GM19239 (cell line): ENCODE measurements around the gene OXLD1.
"Not testable (repeated sequence)": the region's sequence is repeated elsewhere in the genome, so short reads cannot be mapped to it uniquely, and the experiment has no call there.

ENCODE experiments used
- DNase-seq: peaks from one replicate; pipeline ENCODE4 v3.0.0; 2011; ENCODE audit warnings: low spot score; ENCODE audit not compliant: insufficient read length
- FAIRE-seq: peaks from 2 replicates; lab custom pipeline; 2011; peaks lifted over from hg19 to GRCh38; lab: Jason Lieb, UNC

OXLD1 gene

DNA sequence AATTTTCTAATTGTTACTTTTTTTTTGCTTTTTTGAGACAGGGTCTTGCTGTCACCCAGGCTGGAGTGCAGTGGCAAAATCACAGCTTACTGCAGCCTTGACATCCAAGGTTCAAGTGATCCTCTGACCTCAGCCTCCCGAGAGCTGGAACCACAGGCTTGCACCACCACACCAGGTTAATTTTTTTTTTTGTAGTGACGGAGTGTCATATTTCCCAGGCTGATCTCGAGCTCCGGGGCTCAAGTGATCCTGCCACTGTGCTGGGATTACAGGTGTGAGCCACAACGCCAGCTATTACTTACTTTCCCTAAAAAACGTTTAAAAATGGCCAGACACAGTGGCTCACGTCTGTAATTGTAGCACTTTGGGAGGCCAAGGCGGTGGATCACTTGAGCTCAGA, 36.1 kb downstream of the OXLD1 start:
- no peak for FAIRE-seq
- DNase-seq = no peak

DNA sequence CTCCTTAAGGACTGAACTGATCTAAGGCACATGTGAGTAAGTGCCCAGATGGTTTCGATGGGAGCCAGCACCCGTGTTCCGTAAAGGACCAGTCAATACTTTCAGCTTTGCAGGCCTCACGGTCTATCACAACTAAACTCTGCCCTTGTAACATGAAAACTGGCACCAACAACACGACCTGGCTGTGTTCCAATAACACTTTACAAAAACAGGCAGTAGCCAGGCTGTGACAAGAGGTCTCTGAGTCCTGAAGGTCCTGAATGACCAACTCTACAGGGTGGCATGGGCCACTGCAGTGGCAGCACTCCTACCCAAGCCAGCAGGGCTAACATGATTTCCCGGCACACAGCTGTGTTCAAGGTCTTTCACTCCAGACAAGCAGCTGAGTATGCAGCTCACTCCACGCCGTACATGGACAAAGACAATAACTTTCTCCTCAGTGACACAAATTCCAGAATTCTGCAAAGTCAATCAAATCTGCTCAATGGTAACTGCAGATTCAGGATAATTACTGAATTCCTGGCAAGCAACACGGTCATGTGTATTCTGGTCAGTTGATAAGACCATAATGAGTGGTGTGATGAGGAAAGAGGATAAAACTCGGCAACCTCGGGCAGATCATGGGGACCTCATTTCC, 44.8 kb downstream of the OXLD1 start:
- DNase-seq = no peak
- no peak for FAIRE-seq

DNA sequence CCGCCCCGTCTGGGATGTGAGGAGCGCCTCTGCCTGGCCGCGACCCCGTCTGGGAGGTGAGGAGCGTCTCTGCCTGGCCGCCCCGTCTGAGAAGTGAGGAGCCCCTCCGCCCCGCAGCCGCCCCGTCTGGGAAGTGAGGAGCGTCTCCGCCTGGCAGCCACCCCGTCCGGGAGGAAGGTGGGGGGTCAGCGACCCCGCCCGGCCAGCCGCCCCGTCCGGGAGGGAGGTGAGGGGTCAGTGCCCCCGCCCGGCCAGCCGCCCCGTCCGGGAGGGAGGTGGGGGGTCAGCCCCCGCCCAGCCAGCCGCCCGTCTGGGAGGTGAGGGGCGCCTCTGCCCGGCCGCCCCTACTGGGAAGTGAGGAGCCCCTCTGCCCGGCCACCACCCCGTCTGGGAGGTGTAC, 48.1 kb downstream of the OXLD1 start:
- not testable (repeated sequence) for DNase-seq, FAIRE-seq

DNA sequence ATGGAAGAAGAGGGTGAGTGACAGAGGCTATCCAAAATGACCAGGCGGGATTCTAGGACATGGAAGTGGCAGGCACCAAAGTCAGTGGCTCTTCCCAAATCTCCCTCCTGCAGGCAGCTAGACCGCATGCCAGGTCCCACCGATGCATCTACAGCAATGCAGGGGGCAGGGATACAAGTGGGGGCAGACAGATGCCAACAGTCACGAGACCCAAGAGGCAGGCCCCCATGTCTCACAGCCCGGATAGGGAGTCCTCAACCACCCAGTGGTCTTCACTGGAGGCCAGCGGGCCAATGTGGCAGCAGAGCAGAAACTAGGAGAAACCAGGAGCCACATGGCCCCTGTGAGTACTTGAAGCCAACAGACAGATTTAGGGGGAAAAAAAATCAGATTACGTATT, 49.5 kb downstream of the OXLD1 start:
- DNase-seq (no peak), FAIRE-seq (no peak)

DNA sequence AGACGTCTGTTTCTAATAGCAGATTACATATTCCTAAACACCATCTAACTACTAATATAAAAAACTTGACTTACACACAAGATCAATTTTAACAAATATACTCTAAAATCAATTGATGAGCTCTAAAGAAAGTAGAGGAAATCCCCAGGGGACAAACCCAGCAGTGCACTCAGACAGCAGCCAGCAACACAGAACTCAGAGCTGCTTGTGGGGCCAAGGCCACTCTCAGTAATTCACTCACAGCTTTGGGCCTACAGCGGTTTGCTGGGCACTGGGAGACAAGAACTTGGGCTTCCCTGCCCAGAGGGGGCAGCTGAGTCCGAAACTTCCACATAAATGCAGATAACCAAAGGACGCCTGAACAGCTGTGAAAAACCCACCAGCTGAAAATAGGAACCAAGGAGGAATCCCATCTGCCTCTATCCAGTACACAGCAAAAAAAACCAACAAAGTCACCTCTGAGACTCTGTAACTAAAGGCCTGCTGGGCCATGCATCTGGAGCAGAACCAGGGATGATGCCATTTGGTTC, 50.9 kb downstream of the OXLD1 start:
- DNase-seq (no peak), FAIRE-seq (no peak)
